22Rv1 (cell line): ENCODE results near the gene GRIK4.

Experiments
- ZFX ChIP-seq: fragments of 450-650 bp; IDR thresholded peaks from 2 replicates; pipeline ENCODE4 v1.6.1; 2017; ENCODE audit warnings: antibody characterized with exemption, borderline replicate concordance
- TF ChIP-seq, protein P1 (sequence below): fragments of 450-650 bp; IDR thresholded peaks from 2 replicates; pipeline ENCODE4 v1.5.1; 2017; ENCODE audit warnings: mild to moderate bottlenecking

DNA sequence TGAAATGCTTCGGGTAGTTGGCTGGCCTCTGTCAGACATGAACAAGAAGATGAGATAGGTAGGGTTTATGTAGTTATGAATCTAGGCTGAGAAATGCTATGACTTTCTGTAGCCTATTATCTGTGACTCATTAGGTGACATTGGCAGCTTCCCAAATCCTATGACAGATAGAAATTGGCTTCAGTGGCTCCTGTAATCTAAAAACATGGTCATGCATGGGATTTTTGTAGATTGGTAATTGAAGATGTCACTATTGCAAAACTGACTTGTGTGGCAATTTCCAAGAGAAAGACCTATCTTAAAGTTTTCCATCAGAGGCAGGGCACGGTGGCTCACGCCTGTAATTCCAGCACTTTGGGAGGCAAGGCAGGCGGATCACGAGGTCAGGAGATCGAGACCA, 29.4 kb upstream of the GRIK4 start:
- TF ChIP-seq, protein P1, sequence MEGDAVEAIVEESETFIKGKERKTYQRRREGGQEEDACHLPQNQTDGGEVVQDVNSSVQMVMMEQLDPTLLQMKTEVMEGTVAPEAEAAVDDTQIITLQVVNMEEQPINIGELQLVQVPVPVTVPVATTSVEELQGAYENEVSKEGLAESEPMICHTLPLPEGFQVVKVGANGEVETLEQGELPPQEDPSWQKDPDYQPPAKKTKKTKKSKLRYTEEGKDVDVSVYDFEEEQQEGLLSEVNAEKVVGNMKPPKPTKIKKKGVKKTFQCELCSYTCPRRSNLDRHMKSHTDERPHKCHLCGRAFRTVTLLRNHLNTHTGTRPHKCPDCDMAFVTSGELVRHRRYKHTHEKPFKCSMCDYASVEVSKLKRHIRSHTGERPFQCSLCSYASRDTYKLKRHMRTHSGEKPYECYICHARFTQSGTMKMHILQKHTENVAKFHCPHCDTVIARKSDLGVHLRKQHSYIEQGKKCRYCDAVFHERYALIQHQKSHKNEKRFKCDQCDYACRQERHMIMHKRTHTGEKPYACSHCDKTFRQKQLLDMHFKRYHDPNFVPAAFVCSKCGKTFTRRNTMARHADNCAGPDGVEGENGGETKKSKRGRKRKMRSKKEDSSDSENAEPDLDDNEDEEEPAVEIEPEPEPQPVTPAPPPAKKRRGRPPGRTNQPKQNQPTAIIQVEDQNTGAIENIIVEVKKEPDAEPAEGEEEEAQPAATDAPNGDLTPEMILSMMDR: no peak
- TF ChIP-seq ZFX: no peak
